A549 treated with ZK216348 at 1 μM for 4 hours (cell line): ENCODE data around the gene RGCC. TPM values are rescaled to one million over a fixed set of nuclear protein-coding genes. Genes with fewer than 3 reads are reported as not detected.

Experiments used
- total RNA-seq: library from RNA; stranded (reverse); fragments of 200-300 nt; extraction: Qiagen RNA extraction; gene quantifications from 5 replicates; pipeline ENCODE4 v1.2.3, GENCODE V29; 2022; ENCODE audit warnings: low read depth

The RGCC gene
- total RNA-seq = 3.2 to 5.5 TPM (median 4.0 TPM) in 5 replicates

DNA sequence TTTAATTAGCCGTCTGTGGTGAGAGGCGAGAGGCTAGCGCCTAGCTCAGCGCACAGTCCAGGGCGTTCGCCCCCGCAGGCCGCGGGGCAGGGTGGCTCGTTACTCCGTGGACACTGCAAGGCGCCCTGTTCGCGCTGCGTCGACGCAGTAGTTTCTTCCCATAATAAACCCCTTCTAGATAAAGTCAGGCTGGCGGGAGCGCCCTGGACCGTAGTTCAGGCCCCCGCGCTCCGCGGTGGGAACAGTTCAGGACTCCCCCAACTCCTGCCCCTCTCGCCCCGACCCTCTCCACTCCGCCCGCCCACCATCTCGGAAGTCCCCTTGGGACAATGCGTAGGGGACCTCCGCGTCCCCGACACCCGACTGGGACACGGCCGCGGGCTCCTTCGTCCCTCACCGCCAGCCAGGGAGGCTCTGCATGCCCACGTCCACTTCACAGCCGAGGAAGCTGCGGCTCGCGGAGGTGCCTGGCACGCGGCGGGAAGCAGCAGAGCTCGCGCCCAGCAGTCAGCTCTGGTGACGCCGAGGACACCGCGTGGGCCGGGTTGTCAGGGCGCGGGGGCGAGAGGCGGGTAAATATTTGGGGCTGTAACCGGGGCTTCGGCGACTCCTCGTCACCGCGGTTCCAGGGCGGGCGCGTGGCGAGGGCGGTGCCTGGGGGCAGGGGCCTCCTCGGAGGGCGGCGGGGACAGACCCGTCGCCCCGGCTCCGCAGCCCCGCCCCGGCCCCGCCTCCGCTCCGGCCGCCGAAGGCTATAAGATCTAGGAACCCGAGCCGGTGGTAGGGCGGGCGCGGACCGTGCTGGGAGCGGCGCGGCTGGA lies at the start of gene RGCC:
RGCC (plus strand) TSS at position 783 of the 821 bp plus-strand sequence. CDS start 158 bp downstream, outside the sequence.

Other genes starting within 250 kb of the RGCC start
- 4.3 to 6.2 TPM (median 5.2 TPM) in 5 replicates for gene MTRF1, start 194.0 kb upstream of the RGCC start, total RNA-seq
- gene NAA16, start 146.3 kb upstream of the RGCC start, total RNA-seq = 5.5 to 11.6 TPM (median 7.6 TPM) in 5 replicates